HG02973 (cell line): ENCODE measurements around the gene GYG2.
A peak's percentile ranks its signal among the peaks of the same experiment; 100 is the strongest.
"Not testable (repeated sequence)": the region's sequence is repeated elsewhere in the genome, so short reads cannot be mapped to it uniquely, and the experiment has no call there.

Experiments used
- ATAC-seq: cut with Tn5 transposase; IDR thresholded peaks from one replicate; pipeline ENCODE4 v1.9.1; 2021; ENCODE audit warnings: moderate library complexity; ENCODE audit not compliant: unreplicated experiment

The GYG2 gene

DNA sequence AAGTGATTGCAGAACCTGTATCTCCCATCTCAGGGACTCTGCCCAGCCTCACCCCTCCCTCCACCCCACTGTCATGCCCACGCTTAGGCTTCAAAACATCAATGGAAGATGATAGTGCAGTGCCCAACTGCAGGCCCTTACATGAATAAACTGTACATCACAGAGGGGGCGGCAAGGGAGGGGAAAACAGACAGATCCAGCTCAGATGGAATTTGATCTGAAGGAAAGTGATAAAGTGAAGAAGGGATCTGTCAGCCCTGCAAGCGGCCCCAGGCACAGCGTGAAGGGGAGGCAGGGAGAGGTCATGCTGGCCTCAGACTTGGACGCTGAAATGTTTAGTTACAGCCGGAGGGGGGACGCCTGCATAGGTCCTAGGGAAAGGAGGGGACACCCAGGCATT lies 38.5 kb downstream of the GYG2 start:
- ATAC-seq, result no peak

DNA sequence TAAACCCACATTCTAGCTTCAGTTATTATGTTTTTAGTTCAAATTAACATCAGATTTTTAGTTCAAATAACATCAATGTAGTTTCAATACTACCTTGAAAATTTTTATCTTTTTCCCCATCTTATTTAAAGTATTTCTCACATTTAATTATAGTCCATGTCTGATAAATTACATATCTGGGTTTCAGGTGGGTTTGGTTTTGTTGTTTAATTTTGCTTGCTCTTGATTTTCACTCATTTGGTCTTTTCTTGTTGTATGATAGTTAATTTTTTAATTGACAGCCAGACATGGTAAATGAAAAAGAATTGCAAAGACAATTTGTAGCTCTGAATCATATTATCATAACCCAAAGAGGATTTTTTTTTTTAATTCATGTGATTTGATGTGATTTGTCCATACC lies 41.9 kb downstream of the GYG2 start:
- ATAC-seq, result no peak

DNA sequence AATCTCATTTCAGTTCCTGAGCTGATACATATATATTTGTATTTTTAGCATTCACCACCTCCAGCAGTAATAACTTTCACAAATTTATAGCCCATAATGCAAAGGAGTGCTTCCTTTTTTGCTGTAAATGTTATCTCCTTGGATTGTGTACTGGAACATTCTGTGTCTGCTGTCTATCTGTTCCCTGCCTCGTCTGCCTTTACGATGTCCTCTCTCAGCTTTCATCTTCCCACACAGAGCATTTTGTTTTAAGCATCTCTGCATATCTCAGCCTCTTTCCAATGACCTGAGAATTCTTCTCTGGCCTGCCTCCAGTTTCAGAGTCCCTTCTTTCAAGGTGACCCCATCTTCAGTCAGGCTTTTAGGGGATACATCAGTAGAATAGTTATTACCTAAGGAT lies 43.1 kb downstream of the GYG2 start:
- no peak for ATAC-seq

DNA sequence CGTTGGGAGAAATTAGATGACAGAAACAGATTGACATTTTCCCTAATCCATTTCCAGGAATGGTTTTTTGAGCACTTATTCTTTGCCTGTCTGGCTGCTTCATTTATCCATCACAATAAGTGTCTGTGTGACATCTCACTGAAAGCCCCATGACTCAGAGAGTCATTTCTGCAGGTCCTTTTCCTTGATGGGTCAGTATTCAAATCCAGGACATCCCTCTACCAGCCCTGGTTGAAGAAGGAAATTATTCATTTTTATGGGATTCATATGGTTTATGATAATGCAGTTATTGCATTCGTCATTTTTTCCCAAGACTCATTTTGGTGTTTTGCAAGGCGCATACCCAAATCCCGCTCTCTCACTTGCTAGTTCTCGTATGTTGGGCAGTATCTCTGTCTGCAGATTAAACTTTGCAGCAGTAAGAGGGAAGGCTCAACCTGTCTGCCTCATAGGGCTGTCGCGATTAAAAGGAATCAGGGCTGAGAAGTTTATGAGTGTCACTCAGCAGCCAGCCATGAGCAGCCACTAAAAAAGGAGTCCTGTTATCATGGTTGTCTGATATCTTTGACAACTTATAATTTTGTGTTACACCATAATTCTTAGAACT lies 44.0 kb downstream of the GYG2 start:
- ATAC-seq, result no peak

DNA sequence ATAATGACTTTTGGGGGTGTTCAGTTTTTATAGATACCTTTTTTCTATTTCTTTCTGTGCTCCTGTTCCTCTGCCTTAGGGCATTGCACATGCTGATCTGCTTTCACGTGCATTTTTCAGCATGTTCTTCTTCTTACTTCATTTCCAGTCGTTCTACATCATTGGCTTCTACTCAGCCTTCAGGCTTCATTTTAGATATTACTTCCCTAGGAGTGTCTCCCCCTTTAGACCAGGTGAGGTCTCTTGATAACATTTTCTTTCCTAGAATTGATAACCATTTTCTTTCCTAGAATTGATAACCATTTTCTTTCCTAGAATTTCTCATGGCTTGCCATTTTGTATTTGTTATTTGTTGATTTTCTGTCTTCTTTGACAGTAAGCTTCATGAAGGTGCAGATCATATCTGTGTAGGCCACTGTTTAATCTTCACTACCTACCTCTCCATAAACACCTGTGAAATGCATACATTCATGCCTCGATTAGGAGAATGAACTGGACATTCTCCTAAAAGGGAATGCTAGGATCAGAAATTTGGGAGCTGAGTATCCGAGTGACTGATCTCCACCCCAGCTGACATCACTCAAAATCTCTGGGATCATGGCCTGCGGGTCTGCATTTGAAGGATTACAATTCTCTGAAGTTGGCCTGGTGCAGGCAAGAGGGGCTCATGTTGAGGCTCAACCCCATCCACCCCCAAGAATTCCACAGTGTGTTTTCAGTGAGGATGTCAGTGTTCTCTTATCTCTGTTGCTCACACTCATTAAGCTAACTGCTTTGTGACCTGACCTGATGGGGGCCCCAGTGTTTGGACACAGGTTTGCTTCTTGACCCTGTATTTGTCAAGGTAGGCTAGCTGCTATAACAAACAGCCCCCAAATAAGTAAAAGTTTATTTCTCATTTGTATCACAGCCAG lies 45.7 kb downstream of the GYG2 start:
- ATAC-seq, result no peak

DNA sequence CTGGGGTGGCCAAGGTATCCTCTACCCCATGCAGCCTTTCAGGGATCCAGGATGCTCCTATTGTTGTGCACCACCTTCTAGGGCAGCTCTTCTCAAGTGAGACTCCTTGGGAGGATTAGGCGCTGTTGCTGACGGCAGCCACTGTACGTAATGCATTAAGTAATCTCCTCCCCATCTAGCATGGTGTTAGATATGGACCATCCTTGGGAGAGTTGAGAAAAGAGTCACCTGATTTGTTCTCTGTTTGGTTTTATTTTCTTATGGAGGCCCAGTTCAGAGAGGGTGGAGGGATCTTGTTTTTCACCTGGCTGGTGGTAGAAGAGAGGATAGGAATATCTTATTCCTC lies 46.4 kb downstream of the GYG2 start:
- no peak for ATAC-seq

DNA sequence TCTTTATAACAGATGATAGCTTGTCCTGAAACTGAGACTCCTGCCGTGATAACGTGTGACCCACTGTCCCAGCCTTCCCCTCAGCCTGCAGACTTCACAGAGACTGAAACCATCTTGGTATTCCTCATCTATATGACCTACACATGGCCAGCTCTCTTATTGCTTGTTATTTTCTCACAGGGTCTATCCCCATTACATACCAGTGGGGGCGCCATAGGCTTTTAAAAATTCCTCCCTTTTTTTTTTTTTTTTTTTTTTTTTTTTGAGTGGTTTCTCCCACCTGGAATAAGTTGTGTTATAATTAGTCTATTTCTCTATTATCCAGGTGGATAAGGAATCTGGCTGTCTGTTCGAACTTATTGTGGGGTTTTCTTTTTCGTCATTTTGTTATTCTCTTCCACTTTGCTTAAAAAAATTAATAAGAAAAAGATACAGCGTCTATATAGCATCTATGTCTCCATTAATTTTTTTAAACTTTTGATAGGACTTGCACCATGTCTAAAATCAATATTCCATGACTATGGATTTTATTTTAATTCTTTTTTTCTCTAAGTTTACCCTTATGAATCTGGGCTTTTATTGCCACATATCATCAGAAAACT lies 47.2 kb downstream of the GYG2 start:
- no peak for ATAC-seq

DNA sequence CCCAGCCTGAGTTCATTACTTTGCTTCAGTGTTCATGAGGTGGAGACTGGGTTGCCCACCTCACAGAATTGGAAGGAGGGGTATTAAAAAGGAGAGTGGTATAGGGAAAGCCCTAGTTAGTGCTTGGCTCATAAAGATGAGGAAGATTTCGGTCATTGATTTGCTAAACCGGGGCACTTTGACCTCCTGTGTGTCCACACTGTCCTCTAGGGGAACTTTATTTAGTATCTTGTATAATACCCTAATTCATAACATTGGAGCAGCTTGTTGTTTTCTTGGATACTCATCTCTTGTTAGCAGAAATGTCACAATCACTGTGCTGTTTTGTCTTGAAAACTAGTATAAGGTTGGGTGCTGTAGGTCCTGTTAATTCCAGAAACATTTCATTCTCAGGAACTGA lies 49.8 kb downstream of the GYG2 start:
- no peak for ATAC-seq

DNA sequence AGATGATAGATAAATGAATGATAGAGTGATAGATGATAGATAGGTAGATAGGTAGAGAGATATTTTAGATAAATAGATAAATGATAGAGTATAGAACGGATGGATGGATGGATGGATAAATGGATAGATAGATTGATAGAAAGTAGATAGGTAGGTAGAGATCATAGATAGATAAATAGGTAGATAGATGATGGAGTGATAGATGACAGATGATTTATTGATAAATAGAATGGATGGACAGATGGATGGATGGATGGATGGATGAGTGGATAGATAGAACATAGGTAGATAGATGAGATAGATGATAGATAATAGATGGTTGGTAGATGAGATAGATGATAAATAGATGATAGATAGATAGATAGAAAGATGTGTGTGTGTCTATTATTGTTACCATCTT lies 50.9 kb downstream of the GYG2 start:
- ATAC-seq, result no peak

DNA sequence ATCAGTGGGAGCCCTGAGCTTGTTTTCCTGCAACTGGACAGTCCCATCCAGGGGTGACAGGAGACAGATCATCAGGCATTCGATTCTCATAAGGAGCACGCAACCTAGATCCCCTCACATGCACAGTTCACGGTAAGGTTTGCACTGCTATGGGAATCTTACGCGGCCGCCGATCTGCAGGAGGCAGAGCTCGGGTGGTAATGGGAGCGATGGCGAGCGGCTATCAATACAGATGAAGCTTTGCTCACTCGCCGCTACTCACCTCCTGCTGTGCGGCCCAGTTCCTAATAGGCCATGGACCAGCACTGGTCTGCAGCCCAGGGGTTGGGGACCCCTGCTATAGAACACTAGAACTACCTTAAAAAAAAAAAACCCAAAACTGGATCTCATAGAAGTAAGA lies 55.0 kb downstream of the GYG2 start:
- no peak for ATAC-seq

DNA sequence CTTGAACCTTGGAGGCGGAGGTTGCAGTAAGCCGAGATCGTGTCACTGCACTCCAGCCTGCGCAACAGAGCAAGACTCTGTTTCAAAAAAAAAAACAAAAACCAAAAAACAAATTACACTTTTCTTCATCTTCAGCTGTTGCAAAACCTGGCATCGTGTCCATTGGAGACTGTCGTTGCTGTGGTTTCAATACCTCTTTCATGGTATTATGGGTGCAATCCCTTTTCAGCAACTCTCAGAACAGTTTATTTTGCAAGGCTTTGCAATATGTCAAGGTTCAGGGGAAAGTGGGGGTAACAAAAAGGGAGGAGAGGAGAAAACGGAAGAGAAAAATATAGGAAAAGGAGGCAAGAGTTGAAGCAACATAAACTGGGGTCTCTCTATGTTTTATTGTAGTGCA lies 59.6 kb downstream of the GYG2 start:
- no peak for ATAC-seq

DNA sequence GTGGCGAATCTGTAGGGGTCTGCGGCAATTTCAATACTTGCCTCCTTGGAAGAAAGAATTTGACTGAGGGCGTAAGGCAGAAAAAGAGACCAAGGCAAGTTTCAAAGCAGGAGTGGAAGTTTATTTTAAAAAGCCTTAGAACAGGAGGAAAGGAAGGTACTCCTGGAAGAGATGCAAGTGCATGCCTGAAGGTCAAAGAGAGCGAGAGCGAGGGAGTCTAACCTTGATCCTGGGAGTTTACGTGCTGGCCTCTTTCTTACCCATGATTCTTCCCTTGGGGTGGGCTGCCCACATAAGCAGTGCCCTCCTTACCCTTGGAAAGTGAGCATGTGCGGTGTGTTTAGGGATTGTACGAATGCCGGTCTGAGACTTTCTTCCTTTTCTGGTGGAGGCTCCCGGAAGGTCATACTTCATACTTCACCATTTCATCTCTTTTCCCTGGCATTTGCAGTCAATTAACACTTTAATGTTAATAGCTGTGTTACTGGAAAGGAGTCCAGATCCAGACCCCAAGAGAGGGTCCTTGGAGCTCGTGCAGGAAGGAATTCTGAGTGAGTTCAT lies 60.4 kb downstream of the GYG2 start:
- no peak for ATAC-seq

DNA sequence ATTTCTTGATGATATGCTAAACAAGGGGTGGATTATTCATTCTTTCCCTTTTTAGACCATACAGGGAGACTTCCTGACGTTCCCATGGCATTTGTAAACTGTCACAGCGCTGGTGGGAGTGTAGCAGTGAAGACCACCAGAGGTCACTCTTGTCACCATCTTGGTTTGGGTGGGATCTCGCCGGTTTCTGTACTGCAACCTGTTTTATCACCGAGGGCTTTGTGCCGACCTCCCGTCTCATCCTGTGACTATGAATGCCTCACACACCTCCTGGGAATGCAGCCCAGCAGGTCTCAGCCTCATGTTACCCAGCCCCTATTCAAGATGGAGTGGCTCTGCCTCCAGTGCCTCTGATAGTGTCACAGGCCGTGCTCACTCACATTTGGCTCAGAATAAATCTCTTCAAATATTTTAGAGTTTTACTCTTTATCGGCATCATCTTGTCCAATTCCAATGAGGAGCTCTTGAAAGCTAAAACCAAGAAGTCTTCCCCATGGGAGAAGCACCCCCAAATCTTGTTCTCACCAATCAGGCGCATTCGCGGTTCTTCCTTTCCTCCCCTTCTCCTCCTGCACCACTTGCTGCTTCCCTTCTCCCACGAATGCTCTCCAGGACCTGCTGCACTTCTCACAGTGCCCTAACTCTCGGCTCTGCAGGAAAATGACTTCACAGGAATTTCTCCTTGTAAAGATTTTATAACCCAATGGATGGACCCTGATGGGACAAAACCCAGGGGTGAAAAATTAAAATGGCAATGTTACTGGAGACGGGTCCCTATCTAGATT lies 61.2 kb downstream of the GYG2 start:
- ATAC-seq, result not testable (repeated sequence)

DNA sequence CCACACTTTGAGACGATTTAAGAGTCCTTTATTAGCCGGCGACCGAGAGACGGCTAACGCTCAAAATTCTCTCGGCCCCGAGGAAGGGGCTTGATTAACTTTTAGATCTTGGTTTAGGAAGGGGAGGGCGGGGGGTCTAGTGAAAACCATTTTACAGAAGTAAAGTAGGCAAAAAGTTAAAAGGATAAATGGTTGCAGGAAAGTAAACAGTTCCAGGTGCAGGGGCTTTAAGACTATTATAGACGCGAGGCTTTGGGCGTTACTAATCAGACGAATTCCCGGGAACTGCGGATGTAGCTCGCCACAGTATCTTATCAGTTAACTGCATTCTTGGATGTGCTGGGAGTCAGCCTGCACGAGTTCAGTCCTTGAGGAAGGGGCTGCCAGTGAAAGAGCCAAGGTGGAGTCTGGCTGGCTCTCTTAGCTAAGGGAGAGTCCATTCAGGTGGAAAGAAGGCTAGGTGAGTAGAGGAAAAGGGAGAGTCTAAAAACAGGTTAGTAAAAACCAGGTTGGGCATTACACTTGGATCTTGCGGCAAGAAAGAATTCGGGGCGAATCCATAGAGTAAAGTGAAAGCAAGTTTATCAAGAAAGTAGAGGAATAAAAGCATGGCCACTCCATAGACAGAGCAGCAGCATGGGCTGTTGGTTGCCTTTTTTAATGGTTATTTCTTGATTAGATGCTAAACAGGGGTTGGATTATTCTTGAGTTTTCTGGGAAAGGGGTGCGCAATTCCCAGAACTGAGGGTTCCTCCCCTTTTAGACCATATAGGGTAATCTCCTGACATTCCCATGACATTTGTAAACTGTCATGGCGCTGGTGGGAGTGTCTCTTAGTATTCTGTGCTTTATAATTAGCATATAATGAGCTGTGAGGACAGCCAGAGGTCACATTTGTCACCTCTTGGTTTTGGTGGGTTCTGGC lies 62.1 kb downstream of the GYG2 start:
- not testable (repeated sequence) for ATAC-seq

DNA sequence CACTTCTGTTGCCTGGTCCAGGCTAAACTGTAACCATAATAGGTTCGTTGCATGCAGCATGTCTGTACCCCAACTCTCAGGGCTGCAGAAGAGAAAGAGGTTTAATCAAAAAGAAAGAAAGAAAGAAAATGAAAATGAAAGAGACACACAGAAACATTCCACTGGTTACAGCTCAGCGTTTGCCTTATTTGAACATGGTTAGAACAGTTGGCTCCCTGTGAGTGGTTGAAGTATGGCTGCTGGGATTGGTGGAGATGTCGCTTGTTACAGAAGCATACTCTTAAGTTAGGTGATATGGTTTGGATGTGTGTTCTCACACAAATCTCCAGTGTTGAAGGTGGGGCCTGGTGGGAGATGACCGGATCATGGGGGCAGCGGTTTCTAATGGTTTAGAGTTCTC lies 64.1 kb downstream of the GYG2 start:
- no peak for ATAC-seq

DNA sequence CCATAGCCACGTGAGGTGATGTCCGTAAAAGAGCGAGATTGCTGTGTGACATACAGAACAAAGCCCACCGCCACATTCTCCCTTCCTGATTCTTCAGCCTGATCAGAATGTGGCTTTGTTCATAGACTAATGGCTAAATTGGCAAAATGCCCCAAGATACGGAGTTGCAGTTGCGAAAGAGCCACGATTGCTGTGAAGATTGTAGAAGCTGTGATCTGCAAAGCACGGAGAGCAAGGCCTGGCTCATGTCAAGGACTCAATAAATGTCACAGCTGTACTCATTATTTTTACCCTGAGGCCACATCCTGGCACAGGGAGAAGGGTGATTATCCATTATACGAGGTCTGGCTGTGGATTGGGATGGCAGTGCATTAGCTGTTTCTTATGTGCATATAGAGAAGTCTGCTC lies 66.2 kb downstream of the GYG2 start:
- no peak for ATAC-seq

DNA sequence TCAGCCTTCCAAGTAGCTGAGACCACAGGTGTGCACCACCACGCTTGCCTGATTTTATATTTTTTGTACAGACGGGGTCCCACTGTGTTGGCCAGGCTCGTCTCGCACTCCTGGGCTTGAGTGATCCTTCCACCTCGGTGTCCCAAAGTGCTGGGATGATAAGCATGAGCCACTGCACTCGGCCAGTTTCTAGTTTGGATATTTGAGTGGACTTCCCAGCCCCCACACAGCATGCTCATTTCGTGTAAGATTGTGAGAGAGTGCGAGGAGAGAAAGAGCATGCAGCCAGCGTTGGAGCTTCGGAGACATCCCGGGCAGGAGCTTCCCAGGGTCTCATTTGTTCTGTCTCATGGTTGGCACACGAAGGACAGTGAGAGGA lies 68.6 kb downstream of the GYG2 start:
- no peak for ATAC-seq

DNA sequence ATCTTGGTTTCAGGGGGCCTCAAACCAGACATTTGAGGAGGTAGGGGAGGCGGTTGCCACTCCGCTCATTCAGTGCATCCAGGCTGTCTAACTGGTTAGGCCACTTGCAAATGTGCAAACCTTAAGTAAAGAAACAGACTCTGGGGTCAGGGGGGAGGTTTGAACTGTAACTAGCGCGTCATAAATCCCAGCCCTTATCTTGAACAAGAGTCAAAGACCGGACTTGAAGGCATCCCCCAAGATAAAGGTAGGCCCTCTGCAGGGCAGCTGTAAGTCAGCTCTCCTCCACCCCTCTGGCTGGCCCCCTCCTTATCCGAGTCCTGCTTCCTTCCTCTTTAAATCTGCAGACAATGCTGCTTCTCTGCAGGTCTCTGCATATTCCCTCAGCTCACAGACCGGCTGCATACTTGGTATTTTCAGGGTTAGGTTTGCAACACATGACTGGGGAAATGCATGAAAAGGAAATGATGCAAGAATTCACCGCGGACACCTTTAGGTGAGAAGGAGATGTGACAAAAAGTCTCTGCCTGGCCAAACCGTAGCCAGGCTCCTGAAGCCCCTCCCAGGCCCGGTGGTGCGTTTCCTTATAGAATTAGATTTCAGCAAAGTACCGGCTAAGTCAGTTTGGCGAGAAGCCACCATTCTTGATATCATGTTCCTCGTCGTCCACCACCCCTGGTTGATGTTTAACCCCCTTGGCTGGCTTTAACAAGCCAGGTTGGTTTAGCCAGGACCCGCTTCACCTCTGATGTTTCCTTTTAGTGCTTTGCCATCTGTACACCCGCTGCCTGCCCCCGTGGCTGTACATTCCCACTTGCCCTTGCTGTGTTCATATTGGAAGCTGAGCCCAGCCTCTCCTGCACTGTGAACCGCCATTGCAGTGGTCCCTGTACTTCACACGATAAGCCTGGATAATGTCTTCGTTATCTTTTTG lies 69.2 kb downstream of the GYG2 start:
- peak; percentile 65 for ATAC-seq
